NT2/D1 (cell line): ENCODE measurements around the gene SGF29.

Source experiments
- YY1 ChIP-seq: IDR thresholded peaks from 2 replicates; pipeline ENCODE4 v1.6.1; 2011; ENCODE audit not compliant: insufficient read length, insufficient read depth
- ZNF274 ChIP-seq: IDR thresholded peaks from 2 replicates; pipeline ENCODE4 v1.6.1; 2011; ENCODE audit warnings: mild to moderate bottlenecking, low read depth, low read length

DNA sequence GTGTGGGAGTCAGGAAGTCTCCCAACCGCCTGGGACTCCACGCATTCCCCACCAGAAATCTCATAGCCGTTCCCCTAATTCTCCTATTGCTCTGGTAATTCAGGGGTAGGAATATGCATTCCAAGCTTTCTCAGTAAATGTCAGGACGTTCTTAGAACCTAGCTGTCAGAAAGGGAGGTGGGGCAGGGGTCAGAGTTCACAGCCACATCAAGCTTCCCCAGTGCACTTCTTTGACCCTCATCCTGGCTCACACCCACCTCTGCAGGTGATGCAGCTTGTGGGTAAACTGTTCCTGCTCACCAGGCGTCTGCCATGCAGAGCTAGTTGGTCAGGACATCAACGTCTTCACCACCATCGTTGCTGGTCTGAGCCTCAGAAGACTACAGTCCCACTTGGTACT, 33.0 kb upstream of the SGF29 start:
- TF ChIP-seq ZNF274 (no peak), YY1 (no peak)
